ENCODE data around the gene ZEB1.

ZEB1 gene

GRCh38 chr10:31313396-31313795, 5.6 kb upstream of the ZEB1 start:
- H3F3A ChIP-seq (ENCODE audit: insufficient read depth), result 0 out of 2 replicates have a peak, but pooled peaks cover 7% of the 10 kb centered on the region
- H3K27me3 ChIP-seq (ENCODE audit: low read length), result no peaks in the 10 kb centered on the region
- H3K4me3 ChIP-seq (ENCODE audit: insufficient read depth, low read length, poor library complexity, severe bottlenecking), result no peak overlapping the region
- H3K27ac ChIP-seq (ENCODE audit: low read depth, low read length), result no peak overlapping the region
- no peak overlapping the region for H2AFZ ChIP-seq (ENCODE audit: low read depth, low read length, severe bottlenecking)
- H3K9ac ChIP-seq (ENCODE audit: low read length), result no peak overlapping the region
- H3K4me2 ChIP-seq (ENCODE audit: low read depth, low read length, poor library complexity, severe bottlenecking), result no peak overlapping the region
- H3K9me2 ChIP-seq (replicated peaks; ENCODE audit: insufficient read depth, low read length), result no peaks in the 10 kb centered on the region
- TF ChIP-seq EZH2phosphoT487 (conservative IDR thresholded peaks at IDR 0.05; ENCODE audit: low read length) (no peak), CTCF (IDR thresholded peaks at IDR 0.05; ENCODE audit: insufficient read depth, low read length, poor library complexity, severe bottlenecking) (no peak)
- no peaks in the 10 kb centered on the region for H3K9me3 ChIP-seq (ENCODE audit: insufficient read depth, low read length)
- peaks cover 16% of the 10 kb centered on the region; the same call in 1 of the 2 replicates for H3K79me2 ChIP-seq (ENCODE audit: insufficient read depth, low read length)
- H3K36me3 ChIP-seq (ENCODE audit: low read length), result no peaks in the 10 kb centered on the region
- no peaks in the 10 kb centered on the region for H4K20me1 ChIP-seq (ENCODE audit: low read depth, low read length)

GRCh38 chr10:31314256-31315150, 4.5 kb upstream of the ZEB1 start:
- 0 out of 2 replicates have a peak, but pooled peaks cover 7% of the 10 kb centered on the region for H3F3A ChIP-seq (ENCODE audit: insufficient read depth)
- TF ChIP-seq CTCF (IDR thresholded peaks at IDR 0.05; ENCODE audit: insufficient read depth, low read length, poor library complexity, severe bottlenecking), result no peak
- no peak for TF ChIP-seq EZH2phosphoT487 (conservative IDR thresholded peaks at IDR 0.05; ENCODE audit: low read length)
- H3K9me2 ChIP-seq (replicated peaks; ENCODE audit: insufficient read depth, low read length), result no peaks in the 10 kb centered on the region
- H3K79me2 ChIP-seq (ENCODE audit: insufficient read depth, low read length), result peaks cover 16% of the 10 kb centered on the region; the same call in 1 of the 2 replicates
- no peaks in the 10 kb centered on the region for H3K36me3 ChIP-seq (ENCODE audit: low read length)
- no peak overlapping the region for H2AFZ ChIP-seq (ENCODE audit: low read depth, low read length, severe bottlenecking)
- no peak overlapping the region for H3K27ac ChIP-seq (ENCODE audit: low read depth, low read length)
- H3K4me2 ChIP-seq (ENCODE audit: low read depth, low read length, poor library complexity, severe bottlenecking), result no peak overlapping the region
- no peak overlapping the region for H3K4me3 ChIP-seq (ENCODE audit: insufficient read depth, low read length, poor library complexity, severe bottlenecking)
- H3K27me3 ChIP-seq (ENCODE audit: low read length), result no peaks in the 10 kb centered on the region
- no peaks in the 10 kb centered on the region for H4K20me1 ChIP-seq (ENCODE audit: low read depth, low read length)
- H3K9me3 ChIP-seq (ENCODE audit: insufficient read depth, low read length), result no peaks in the 10 kb centered on the region
- no peak overlapping the region for H3K9ac ChIP-seq (ENCODE audit: low read length)

- Histone ChIP-seq H4K20me1 (ENCODE audit: low read depth, low read length) (no peaks in the 10 kb centered on the region), H3K27ac (ENCODE audit: low read depth, low read length) (no peak overlapping the region), H2AFZ (ENCODE audit: low read depth, low read length, severe bottlenecking) (no peak overlapping the region), H3K27me3 (ENCODE audit: low read length) (no peaks in the 10 kb centered on the region), H3K9me3 (ENCODE audit: insufficient read depth, low read length) (no peaks in the 10 kb centered on the region), H3K79me2 (ENCODE audit: insufficient read depth, low read length) (peaks cover 22% of the 10 kb centered on the region), H3K36me3 (ENCODE audit: low read length) (no peaks in the 10 kb centered on the region), H3K4me3 (ENCODE audit: insufficient read depth, low read length, poor library complexity, severe bottlenecking) (no peak overlapping the region), H3F3A (ENCODE audit: insufficient read depth) (0 out of 2 replicates have a peak, but pooled peaks cover 7% of the 10 kb centered on the region), H3K4me2 (ENCODE audit: low read depth, low read length, poor library complexity, severe bottlenecking) (no peak overlapping the region), H3K9ac (ENCODE audit: low read length) (no peak overlapping the region), H3K9me2 (replicated peaks; ENCODE audit: insufficient read depth, low read length) (no peaks in the 10 kb centered on the region)
- TF ChIP-seq CTCF (IDR thresholded peaks at IDR 0.05; ENCODE audit: insufficient read depth, low read length, poor library complexity, severe bottlenecking), result no peak
- no peak for TF ChIP-seq EZH2phosphoT487 (conservative IDR thresholded peaks at IDR 0.05; ENCODE audit: low read length)
These were observed 3.6 kb upstream of the ZEB1 start for GRCh38 chr10:31315453-31315852.
